Loucy (cell line): ENCODE measurements around the gene ZDHHC4.
A peak's percentile ranks its signal among the peaks of the same experiment; 100 is the strongest.

ENCODE experiments used
- H2AFZ ChIP-seq: fragments of 200-600 bp; sonication (generic); 2 replicates; pipeline ENCODE4 v1.6.0; 2016; ENCODE audit warnings: antibody characterized with exemption, mild to moderate bottlenecking, low read length, moderate library complexity
- H3F3A ChIP-seq: fragments of 200-600 bp; 2 replicates; pipeline ENCODE4 v1.6.0; 2016; ENCODE audit warnings: antibody characterized with exemption, low read depth, mild to moderate bottlenecking
- H3K27me3 ChIP-seq: fragments of 200-600 bp; sonication (generic); 2 replicates; pipeline ENCODE4 v1.6.1; 2014; ENCODE audit warnings: low read length, mild to moderate bottlenecking; ENCODE audit not compliant: insufficient read depth, poor library complexity, severe bottlenecking
- H3K36me3 ChIP-seq: fragments of 200-600 bp; sonication (generic); 2 replicates; pipeline ENCODE4 v1.6.1; 2016; ENCODE audit warnings: low read length; ENCODE audit not compliant: insufficient read depth
- H3K4me1 ChIP-seq: fragments of 200-600 bp; sonication (generic); 2 replicates; pipeline ENCODE4 v1.5.1; 2014; ENCODE audit warnings: low read length, mild to moderate bottlenecking; ENCODE audit not compliant: insufficient read depth, poor library complexity, severe bottlenecking
- H3K4me2 ChIP-seq: fragments of 200-600 bp; sonication (generic); 2 replicates; pipeline ENCODE4 v1.6.0; 2014; ENCODE audit warnings: antibody characterized with exemption, low read length, low read depth, mild to moderate bottlenecking; ENCODE audit not compliant: poor library complexity, severe bottlenecking
- H3K4me3 ChIP-seq: fragments of 200-600 bp; sonication (generic); 2 replicates; pipeline ENCODE4 v1.5.1; 2014; ENCODE audit warnings: low read length, mild to moderate bottlenecking, mixed read lengths; ENCODE audit not compliant: poor library complexity, severe bottlenecking
- H3K79me2 ChIP-seq: fragments of 200-600 bp; sonication (generic); 2 replicates; pipeline ENCODE4 v1.6.1; 2014; ENCODE audit warnings: low read length; ENCODE audit not compliant: insufficient read depth
- H3K9ac ChIP-seq: fragments of 200-600 bp; sonication (generic); 2 replicates; pipeline ENCODE4 v1.6.0; 2014; ENCODE audit warnings: mild to moderate bottlenecking, low read depth, low read length, moderate library complexity; ENCODE audit not compliant: poor library complexity, severe bottlenecking
- H3K9me2 ChIP-seq: fragments of 200-600 bp; sonication (generic); replicated peaks from 2 replicates; pipeline ENCODE4 v1.6.1; 2016; ENCODE audit warnings: low read depth, low read length, mixed read lengths
- H3K9me3 ChIP-seq: fragments of 200-600 bp; sonication (generic); 2 replicates; pipeline ENCODE4 v1.6.1; 2014; ENCODE audit warnings: mild to moderate bottlenecking, antibody characterized with exemption, low read length, low read depth; ENCODE audit not compliant: insufficient read depth
- H4K20me1 ChIP-seq: fragments of 200-600 bp; sonication (generic); 2 replicates; pipeline ENCODE4 v1.6.0; 2014; ENCODE audit warnings: antibody characterized with exemption, low read length, mild to moderate bottlenecking; ENCODE audit not compliant: insufficient read depth, poor library complexity, severe bottlenecking
- CTCF ChIP-seq: fragments of 200-600 bp; sonication (generic); conservative IDR thresholded peaks from 2 replicates; pipeline ENCODE4 v1.5.1; 2014; ENCODE audit warnings: mild to moderate bottlenecking, antibody characterized with exemption, low read length
- EZH2phosphoT487 ChIP-seq: fragments of 200-600 bp; IDR thresholded peaks from 2 replicates; pipeline ENCODE4 v1.6.1; 2018; ENCODE audit warnings: antibody characterized with exemption, mild to moderate bottlenecking, moderate library complexity, borderline replicate concordance

The ZDHHC4 gene

DNA sequence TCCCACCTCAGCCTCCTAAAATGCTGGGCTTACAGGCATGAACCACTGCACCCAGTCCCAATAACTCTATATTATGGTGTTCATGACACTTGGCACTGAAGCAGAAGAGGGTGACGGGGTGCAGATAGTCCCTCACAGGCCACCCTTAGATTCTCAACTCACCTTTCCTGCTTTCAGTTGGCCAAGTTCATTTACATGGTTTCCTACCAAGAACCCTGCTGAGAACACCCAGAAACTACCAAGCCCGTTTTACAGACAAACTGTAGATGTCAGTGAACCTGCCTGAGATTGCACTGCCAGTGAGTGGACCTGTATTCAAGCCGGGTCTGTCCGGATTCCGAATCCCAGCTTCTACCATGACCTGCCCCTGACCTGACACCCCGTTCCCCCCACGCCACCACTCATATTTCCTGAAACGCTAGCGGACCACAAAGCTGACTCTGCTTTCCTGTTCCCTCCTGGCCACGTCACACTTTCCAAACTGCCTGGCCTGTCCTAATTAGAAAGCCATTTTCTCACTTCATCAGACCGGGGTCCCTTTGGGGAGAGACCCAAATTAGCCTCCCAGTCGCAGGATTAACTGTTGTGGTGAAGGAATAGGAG, 43.3 kb upstream of the ZDHHC4 start:
- Histone ChIP-seq H3K9me2 (no peaks in the 10 kb centered on the region), H4K20me1 (no peaks in the 10 kb centered on the region), H3K9ac (no peak overlapping the region), H3K9me3 (no peaks in the 10 kb centered on the region), H3K79me2 (no peaks in the 10 kb centered on the region), H3K36me3 (no peaks in the 10 kb centered on the region), H3F3A (no peaks in the 10 kb centered on the region), H3K27me3 (peaks cover 9% of the 10 kb centered on the region), H3K4me3 (no peak overlapping the region), H2AFZ (no peak overlapping the region), H3K4me2 (no peak overlapping the region), H3K4me1 (peaks cover 5% of the 10 kb centered on the region)
- TF ChIP-seq CTCF: no peak

DNA sequence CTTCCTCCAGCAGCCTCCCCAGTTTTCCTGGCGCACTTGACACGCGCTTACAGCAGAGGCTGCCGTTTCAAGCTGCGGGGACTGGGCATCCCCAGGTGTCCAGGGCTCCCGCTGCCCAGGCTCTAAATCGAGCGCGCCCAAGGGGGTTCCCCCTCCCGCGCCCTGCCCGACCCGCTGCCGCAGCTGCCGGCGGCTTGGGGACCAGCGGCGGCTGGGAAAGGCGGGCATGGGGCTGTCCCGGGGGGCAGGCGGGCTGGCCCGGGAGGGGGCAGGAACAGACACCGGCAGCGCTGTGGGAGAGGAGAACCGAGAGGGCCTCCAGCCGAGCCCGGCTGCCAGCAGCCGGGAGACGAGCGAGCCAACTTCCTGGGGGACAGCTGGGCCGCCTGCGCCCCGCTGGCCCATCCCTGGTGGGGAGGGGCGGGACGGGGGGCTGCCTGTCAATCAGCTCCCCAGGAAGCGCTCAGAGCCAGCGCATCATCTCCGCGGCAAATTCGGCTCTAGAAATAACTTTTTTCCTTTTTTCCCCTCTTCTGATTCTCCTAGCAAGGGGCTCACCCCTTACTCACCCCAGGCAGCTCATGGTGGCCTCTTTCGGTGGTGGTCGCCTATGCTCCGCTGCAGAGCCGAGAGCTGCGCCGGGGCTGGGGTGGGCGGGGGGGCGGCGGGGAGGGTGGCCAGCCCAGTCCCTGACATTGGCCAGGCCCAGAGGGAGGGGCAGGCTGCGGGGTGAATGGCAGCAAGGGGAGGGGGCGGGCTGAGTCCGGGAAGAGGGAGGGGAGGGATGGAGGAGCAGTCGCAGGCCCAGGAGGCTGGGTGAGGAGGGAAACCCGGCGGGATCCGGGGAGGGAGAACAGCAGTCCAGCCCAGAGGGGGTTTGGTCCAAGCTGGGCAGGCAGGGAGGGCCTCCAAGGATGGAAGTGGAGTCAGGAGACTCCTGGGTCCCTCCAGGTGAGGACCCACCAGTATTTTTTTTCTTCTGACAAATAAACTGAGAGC, 40.7 kb upstream of the ZDHHC4 start:
- no peaks in the 10 kb centered on the region for H4K20me1 ChIP-seq
- H3K4me3 ChIP-seq: peak overlapping the region; percentile 56
- no peaks in the 10 kb centered on the region for H3F3A ChIP-seq
- no peaks in the 10 kb centered on the region for H3K27me3 ChIP-seq
- no peaks in the 10 kb centered on the region for H3K4me1 ChIP-seq
- no peaks in the 10 kb centered on the region for H3K9me3 ChIP-seq
- no peaks in the 10 kb centered on the region for H3K9me2 ChIP-seq
- H3K4me2 ChIP-seq: peak overlapping the region; percentile 44
- no peaks in the 10 kb centered on the region for H3K36me3 ChIP-seq
- no peaks in the 10 kb centered on the region for H3K79me2 ChIP-seq
- TF ChIP-seq EZH2phosphoT487 (no peak), CTCF (no peak)
- H3K9ac ChIP-seq: no peak overlapping the region
- H2AFZ ChIP-seq: 0 out of 2 replicates have a peak overlapping the region, but pooled peaks have one; percentile 3

DNA sequence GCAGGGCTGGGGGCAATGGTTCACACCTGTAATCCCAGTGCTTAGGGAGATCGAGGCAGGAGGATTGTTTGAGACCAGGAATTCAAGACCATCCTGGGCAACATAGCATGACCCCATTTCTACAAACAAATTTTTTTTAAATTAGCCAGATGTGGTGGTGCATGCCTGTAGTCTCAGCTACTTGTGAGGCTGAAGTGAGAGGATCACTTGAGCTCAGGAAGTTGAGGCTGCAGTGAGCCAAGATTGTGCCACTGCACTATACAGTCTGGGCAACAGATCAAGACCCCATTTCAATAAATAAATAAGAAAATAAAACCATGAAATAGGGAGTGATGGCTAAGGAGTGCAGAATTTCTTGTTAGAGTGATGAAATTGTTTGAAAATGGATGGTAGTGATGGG, 34.9 kb upstream of the ZDHHC4 start:
- H3K27me3 ChIP-seq: no peaks in the 10 kb centered on the region
- H3K4me3 ChIP-seq: no peak overlapping the region
- no peaks in the 10 kb centered on the region for H3K79me2 ChIP-seq
- no peak overlapping the region for H2AFZ ChIP-seq
- H3K36me3 ChIP-seq: no peaks in the 10 kb centered on the region
- no peaks in the 10 kb centered on the region for H3F3A ChIP-seq
- H3K4me2 ChIP-seq: no peak overlapping the region
- no peak overlapping the region for H3K9ac ChIP-seq
- H3K9me3 ChIP-seq: no peaks in the 10 kb centered on the region
- no peaks in the 10 kb centered on the region for H4K20me1 ChIP-seq
- H3K4me1 ChIP-seq: no peaks in the 10 kb centered on the region
- no peak for TF ChIP-seq EZH2phosphoT487
- no peak for TF ChIP-seq CTCF
- H3K9me2 ChIP-seq: no peaks in the 10 kb centered on the region
